GM12878 (cell line): ENCODE measurements around the gene MAD1L1. TPM values are rescaled to one million over a fixed set of nuclear protein-coding genes. Genes with fewer than 3 reads are reported as not detected.

Experiments used
- ATAC-seq: fragments of 200-7000 bp; cut with Tn5 transposase; 3 replicates; pipeline ENCODE4 v1.9.1; 2020; ENCODE audit warnings: mild to moderate bottlenecking, moderate library complexity
- BruUV-seq: library from RNA; stranded (reverse); fragments of 400-500 nt; replicated peaks from 2 replicates; lab custom pipeline; 2021; lab: Mats Ljungman, UMichigan
- CTCF ChIA-PET: fragments of 300-600 bp; sonication (Branson Sonifier 250); formaldehyde crosslinking; extraction: SDS; loops from one replicate; lab custom pipeline; 2021; ENCODE audit warnings: inconsistent platforms; lab: Yijun Ruan, JAX
- POLR2A ChIA-PET: fragments of 350-600 bp; formaldehyde crosslinking; extraction: SDS; loops from one replicate; lab custom pipeline; 2021; ENCODE audit warnings: inconsistent platforms; lab: Charles Lee
- RAD21 ChIA-PET: fragments of 300-600 bp; sonication (Branson Sonifier 250); formaldehyde crosslinking; loops from one replicate; lab custom pipeline; 2023; ENCODE audit warnings: antibody characterized with exemption; ENCODE audit not compliant: unreplicated experiment; lab: Charles Lee
- SMC1A ChIA-PET: fragments of 300-600 bp; sonication (Branson Sonifier 250); formaldehyde crosslinking; loops from one replicate; lab custom pipeline; 2023; ENCODE audit not compliant: unreplicated experiment, uncharacterized antibody; lab: Charles Lee
- DNase-seq: peaks from one replicate; pipeline ENCODE4 v3.0.0-alpha.2; 2011; ENCODE audit warnings: low read depth, low spot score
- FAIRE-seq: peaks from 3 replicates; lab custom pipeline; 2011; peaks lifted over from hg19 to GRCh38; lab: Jason Lieb, UNC
- H2AFZ ChIP-seq: 2 replicates; pipeline ENCODE4 v1.6.0; 2011; ENCODE audit warnings: low read depth, low read length, control low read depth; ENCODE audit not compliant: control insufficient read depth
- H3K27ac ChIP-seq: 2 replicates; pipeline ENCODE4 v1.5.1; 2011; ENCODE audit warnings: control low read depth; ENCODE audit not compliant: control insufficient read depth, insufficient read depth
- H3K27me3 ChIP-seq, 2 experiments: replicated peaks in 1 of 2; 2 replicates each; pipeline versions ENCODE4 v1.6.0 to v1.6.1; 2011; ENCODE audit warnings: low read length in 1 of 2; ENCODE audit not compliant: control insufficient read depth in 2 of 2, insufficient read depth in 2 of 2
- H3K36me3 ChIP-seq, 2 experiments: 2 replicates each; pipeline ENCODE4 v1.5.1; 2011; ENCODE audit warnings: low read length in 1 of 2; ENCODE audit not compliant: control insufficient read depth in 2 of 2, insufficient read depth in 2 of 2
- H3K4me1 ChIP-seq: 2 replicates; pipeline ENCODE4 v1.6.1; 2011; ENCODE audit warnings: mild to moderate bottlenecking, low read length, moderate library complexity, mixed read lengths; ENCODE audit not compliant: control insufficient read depth, insufficient read depth
- H3K4me2 ChIP-seq: 2 replicates; pipeline ENCODE4 v1.6.0; 2011; ENCODE audit warnings: control low read depth; ENCODE audit not compliant: control insufficient read depth, insufficient read depth
- H3K4me3 ChIP-seq: fragments of 200-600 bp; sonication (generic); 2 replicates; pipeline ENCODE4 v1.5.1; 2016
- H3K79me2 ChIP-seq: 2 replicates; pipeline ENCODE4 v1.6.0; 2011; ENCODE audit warnings: low read length; ENCODE audit not compliant: control insufficient read depth, insufficient read depth
- H3K9ac ChIP-seq: 2 replicates; pipeline ENCODE4 v1.8.0; 2011; ENCODE audit warnings: low read length, control low read depth, mixed read lengths; ENCODE audit not compliant: control insufficient read depth, insufficient read depth
- H3K9me3 ChIP-seq: replicated peaks from 3 replicates; pipeline ENCODE4 v1.5.1; 2011; ENCODE audit warnings: mild to moderate bottlenecking, low read length; ENCODE audit not compliant: control insufficient read depth, insufficient read depth
- H4K20me1 ChIP-seq: 2 replicates; pipeline ENCODE4 v1.6.0; 2011; ENCODE audit not compliant: control insufficient read depth, insufficient read depth
- BCL3 ChIP-seq: IDR thresholded peaks from 2 replicates; pipeline ENCODE4 v1.6.1; 2011; ENCODE audit warnings: borderline replicate concordance, low read depth, mild to moderate bottlenecking, moderate library complexity, low read length; ENCODE audit not compliant: insufficient read depth, poor library complexity, severe bottlenecking
- BHLHE40 ChIP-seq, 2 experiments: fragments of 450-650 bp in 1 of 2; IDR thresholded peaks; 2 replicates each; pipeline ENCODE4 v1.6.1; 2011 to 2017; ENCODE audit warnings: low read depth in 2 of 2, borderline replicate concordance in 1 of 2, improper control_type of control experiment in 1 of 2, low read length in 1 of 2, mild to moderate bottlenecking in 1 of 2
- BMI1 ChIP-seq: fragments of 450-650 bp; IDR thresholded peaks from 2 replicates; pipeline ENCODE4 v1.6.1; 2016; ENCODE audit warnings: mild to moderate bottlenecking, moderate library complexity, borderline replicate concordance
- ETV6 ChIP-seq, 2 experiments: fragments of 450-650 bp in 1 of 2; IDR thresholded peaks in 1 of 2; conservative IDR thresholded peaks in 1 of 2; 2 replicates each; pipeline ENCODE4 v1.6.1; 2014; ENCODE audit warnings: antibody characterized with exemption in 1 of 2, borderline replicate concordance in 1 of 2, low read depth in 1 of 2, mild to moderate bottlenecking in 1 of 2, moderate library complexity in 1 of 2
- NFYB ChIP-seq: IDR thresholded peaks from 2 replicates; pipeline ENCODE4 v1.6.1; 2011; ENCODE audit warnings: low read depth, mild to moderate bottlenecking, low read length, improper control_type of control experiment, moderate library complexity; ENCODE audit not compliant: insufficient read depth
- PAX5 ChIP-seq: IDR thresholded peaks from 2 replicates; pipeline ENCODE4 v1.6.1; 2011; ENCODE audit warnings: low read depth, low read length, borderline replicate concordance
- SMC3 ChIP-seq: IDR thresholded peaks from 2 replicates; pipeline ENCODE4 v1.6.1; 2011; ENCODE audit warnings: low read length, improper control_type of control experiment, borderline replicate concordance
- STAT3 ChIP-seq: IDR thresholded peaks from 2 replicates; pipeline ENCODE4 v1.6.1; 2011; ENCODE audit warnings: low read depth, low read length, improper control_type of control experiment
- SUPT20H ChIP-seq: IDR thresholded peaks from 2 replicates; pipeline ENCODE4 v1.6.1; 2011; ENCODE audit warnings: low read depth, mild to moderate bottlenecking, low read length, moderate library complexity, borderline replicate concordance; ENCODE audit not compliant: control insufficient read depth
- WGBS: methylation state at CpG from one replicate; pipeline ENCODE4 v1.1.6; 2016; ENCODE audit warnings: low lambda C conversion rate; ENCODE audit not compliant: insufficient replicate concordance, insufficient coverage; ENCODE audit errors: missing lambda C conversion rate; 5-methylcytosine and 5-hydroxymethylcytosine counted together
- in situ Hi-C: fragments of 300-500 bp; cut with MboI; formaldehyde crosslinking; loops from 9 replicates; pipeline ENCODE4 v1.14.3; 2018; ENCODE audit warnings: mixed read lengths
- intact Hi-C: fragments of 100-400 bp; cut with micrococcal nuclease; formaldehyde crosslinking; loops from one replicate; pipeline ENCODE4 v1.14.2; 2022; ENCODE audit not compliant: unreplicated experiment
- polyA plus RNA-seq, 11 experiments: library from polyadenylated mRNA; depleted of rRNA in 4 of 11; unstranded in 6 of 11; stranded (reverse) in 5 of 11; fragments of >200 nt; fragmentation: Nextera tagmentation in 4 of 11; fragmentation: Illumina TruSeq in 1 of 11; extraction: Ambion mirVana in 4 of 11; extraction: Trizol in 1 of 11; gene quantifications; 1 replicate in 1 of 11; 2 replicates in 10 of 11; pipeline versions ENCODE4 v1.2.1 to v1.2.3, GENCODE V29; 2011 to 2016; ENCODE audit warnings: inconsistent platforms in 2 of 11, missing spikeins in 2 of 11, low read depth in 1 of 11
- total RNA-seq, 4 experiments: library from RNA; depleted of rRNA in 3 of 4; stranded (reverse); fragments of >200 nt in 3 of 4; fragmentation: Illumina TruSeq in 1 of 4; extraction: Trizol in 1 of 4; gene quantifications; 2 replicates each; pipeline versions ENCODE4 v1.2.1 to v1.2.3, GENCODE V29; 2013 to 2021
- TF ChIP-seq, protein P1 (sequence below): fragments of 450-650 bp; formaldehyde crosslinking; IDR thresholded peaks from 2 replicates; pipeline ENCODE4 v1.4.0; 2022; ENCODE audit warnings: mild to moderate bottlenecking, moderate library complexity
- TF ChIP-seq, protein P2 (sequence below): fragments of 450-650 bp; IDR thresholded peaks from 2 replicates; pipeline ENCODE4 v1.6.1; 2014; ENCODE audit warnings: mild to moderate bottlenecking

The MAD1L1 gene
- total and polyA plus RNA-seq, 10 of the 15 experiments (the other 5 are each of a cell fraction or from before 2014, with no cell fraction given), result 2.2 to 76.8 (median 38.3) TPM

DNA sequence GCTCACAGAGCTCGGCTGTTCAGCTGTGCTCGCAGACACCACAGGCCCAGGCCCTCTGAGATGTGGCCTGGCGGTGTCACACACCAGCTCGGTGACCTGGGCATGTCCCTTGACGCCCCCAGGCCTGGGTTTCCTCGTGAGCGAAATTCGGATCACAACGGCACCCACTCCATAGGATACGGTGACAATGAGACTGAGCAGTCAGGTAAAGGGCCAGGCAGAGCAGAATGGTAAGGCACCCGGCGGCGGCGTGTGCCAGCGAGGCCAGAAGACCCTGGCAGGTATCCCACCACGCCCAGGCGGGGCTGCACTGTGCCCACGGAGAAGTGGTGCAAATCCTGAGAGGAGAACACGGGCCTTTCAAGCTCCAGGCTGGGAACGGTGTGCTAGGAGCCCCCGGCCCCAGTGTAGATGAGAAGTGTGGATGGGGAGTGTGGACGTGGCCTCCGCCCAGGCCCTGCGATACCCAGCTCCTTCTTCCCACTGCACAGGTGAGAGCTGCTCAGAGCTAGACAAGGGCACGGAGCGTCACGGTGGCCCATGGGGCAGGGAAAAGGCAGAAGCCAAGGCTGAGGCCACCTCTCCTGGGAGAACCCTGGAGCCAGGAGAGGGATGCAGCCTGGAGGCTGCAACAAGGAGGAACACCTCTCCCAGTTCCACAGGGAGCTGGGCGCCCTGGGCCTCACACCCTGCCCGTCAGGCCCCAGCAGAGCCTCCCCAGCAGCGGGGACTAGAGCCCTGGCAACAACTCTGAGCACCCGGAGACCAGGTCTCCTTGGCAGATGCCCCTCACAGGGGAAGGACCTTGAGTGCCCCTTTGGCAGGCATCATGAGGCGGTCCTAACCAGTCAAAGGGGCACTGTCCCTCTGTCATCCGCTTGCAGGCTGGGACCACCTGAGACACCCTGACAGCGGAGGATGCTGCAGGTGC, 219.1 kb downstream of the MAD1L1 start (continued):
- TF ChIP-seq BCL3, result no peak
- TF ChIP-seq, protein P1, sequence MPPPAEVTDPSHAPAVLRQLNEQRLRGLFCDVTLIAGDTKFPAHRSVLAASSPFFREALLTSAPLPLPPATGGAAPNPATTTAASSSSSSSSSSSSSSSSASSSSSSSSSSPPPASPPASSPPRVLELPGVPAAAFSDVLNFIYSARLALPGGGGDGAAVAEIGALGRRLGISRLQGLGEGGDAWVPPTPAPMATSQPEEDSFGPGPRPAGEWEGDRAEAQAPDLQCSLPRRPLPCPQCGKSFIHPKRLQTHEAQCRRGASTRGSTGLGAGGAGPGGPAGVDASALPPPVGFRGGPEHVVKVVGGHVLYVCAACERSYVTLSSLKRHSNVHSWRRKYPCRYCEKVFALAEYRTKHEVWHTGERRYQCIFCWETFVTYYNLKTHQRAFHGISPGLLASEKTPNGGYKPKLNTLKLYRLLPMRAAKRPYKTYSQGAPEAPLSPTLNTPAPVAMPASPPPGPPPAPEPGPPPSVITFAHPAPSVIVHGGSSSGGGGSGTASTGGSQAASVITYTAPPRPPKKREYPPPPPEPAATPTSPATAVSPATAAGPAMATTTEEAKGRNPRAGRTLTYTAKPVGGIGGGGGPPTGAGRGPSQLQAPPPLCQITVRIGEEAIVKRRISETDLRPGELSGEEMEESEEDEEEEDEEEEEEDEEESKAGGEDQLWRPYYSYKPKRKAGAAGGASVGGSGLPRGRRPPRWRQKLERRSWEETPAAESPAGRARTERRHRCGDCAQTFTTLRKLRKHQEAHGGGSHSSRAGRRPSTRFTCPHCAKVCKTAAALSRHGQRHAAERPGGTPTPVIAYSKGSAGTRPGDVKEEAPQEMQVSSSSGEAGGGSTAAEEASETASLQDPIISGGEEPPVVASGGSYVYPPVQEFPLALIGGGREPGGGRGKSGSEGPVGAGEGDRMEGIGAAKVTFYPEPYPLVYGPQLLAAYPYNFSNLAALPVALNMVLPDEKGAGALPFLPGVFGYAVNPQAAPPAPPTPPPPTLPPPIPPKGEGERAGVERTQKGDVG (CRISPR knock-in tag), result no peak
- TF ChIP-seq BHLHE40 (IDR thresholded peaks at IDR 0.05; ENCODE audit: borderline replicate concordance in 1 of 2, low read depth in 2 of 2, low read length in 1 of 2), result no peak
- TF ChIP-seq SMC3, result no peak
- TF ChIP-seq PAX5, result no peak

GRCh38 chr7:2012981-2013380, 219.8 kb downstream of the MAD1L1 start:
- SMC1A ChIA-PET, result no interaction called here
- BruUV-seq, result no TSS peak
- Histone ChIP-seq H3K4me3 (no peak overlapping the region), H3K27ac (no peak overlapping the region), H3K4me2 (no peak overlapping the region), H3K79me2 (no peaks in the 10 kb centered on the region), H3K9ac (no peak overlapping the region), H3K36me3 (peaks cover 0 to 5% of the 10 kb centered on the region in 2 experiments; a peak in 2 of 4 replicates), H2AFZ (no peak overlapping the region), H3K9me3 (no peaks in the 10 kb centered on the region), H3K4me1 (no peaks in the 10 kb centered on the region)
- ATAC-seq, result no peak
- RAD21 ChIA-PET, result no interaction called here
- no peak for DNase-seq
- CTCF ChIA-PET, result no interaction called here
- in situ Hi-C loops, result no loop called here
- no peak for FAIRE-seq
- TF ChIP-seq, protein P2, sequence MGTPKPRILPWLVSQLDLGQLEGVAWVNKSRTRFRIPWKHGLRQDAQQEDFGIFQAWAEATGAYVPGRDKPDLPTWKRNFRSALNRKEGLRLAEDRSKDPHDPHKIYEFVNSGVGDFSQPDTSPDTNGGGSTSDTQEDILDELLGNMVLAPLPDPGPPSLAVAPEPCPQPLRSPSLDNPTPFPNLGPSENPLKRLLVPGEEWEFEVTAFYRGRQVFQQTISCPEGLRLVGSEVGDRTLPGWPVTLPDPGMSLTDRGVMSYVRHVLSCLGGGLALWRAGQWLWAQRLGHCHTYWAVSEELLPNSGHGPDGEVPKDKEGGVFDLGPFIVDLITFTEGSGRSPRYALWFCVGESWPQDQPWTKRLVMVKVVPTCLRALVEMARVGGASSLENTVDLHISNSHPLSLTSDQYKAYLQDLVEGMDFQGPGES, result no peak
- TF ChIP-seq BMI1, result no peak
- TF ChIP-seq ETV6 (conservative IDR thresholded peaks at IDR 0.05 in 1 of 2, IDR thresholded peaks at IDR 0.05 in 1 of 2; ENCODE audit: borderline replicate concordance in 1 of 2, low read depth in 1 of 2), result no peak
- no peak for TF ChIP-seq NFYB
- no peak for TF ChIP-seq SUPT20H
- TF ChIP-seq STAT3, result no peak
- TF ChIP-seq, all 136 proteins: peak for 0
- no peaks in the 10 kb centered on the region for H3K27me3 ChIP-seq
- no peaks in the 10 kb centered on the region for H4K20me1 ChIP-seq
- intact Hi-C loops, result no loop called here
- 92% methylated on average over 8 of the region's 8 CpGs for WGBS
- POLR2A ChIA-PET, result no interaction called here
